ENCODE results near the gene BMP2. TPM values are rescaled to one million over a fixed set of nuclear protein-coding genes. Genes with fewer than 3 reads are reported as not detected.

BMP2 gene
- total RNA-seq, result 11.8 TPM

GRCh38 chr20:6767536-6768227 is at the start of gene BMP2:
Gene BMP2 (plus strand): TSS chr20:6767686. CDS start chr20:6770127, 2,441 bp downstream.
- peak; percentile 81 for DNase-seq

- no peak for DNase-seq
Measured at GRCh38 chr20:6718662-6719368, 48.7 kb upstream of the BMP2 start.

DNA sequence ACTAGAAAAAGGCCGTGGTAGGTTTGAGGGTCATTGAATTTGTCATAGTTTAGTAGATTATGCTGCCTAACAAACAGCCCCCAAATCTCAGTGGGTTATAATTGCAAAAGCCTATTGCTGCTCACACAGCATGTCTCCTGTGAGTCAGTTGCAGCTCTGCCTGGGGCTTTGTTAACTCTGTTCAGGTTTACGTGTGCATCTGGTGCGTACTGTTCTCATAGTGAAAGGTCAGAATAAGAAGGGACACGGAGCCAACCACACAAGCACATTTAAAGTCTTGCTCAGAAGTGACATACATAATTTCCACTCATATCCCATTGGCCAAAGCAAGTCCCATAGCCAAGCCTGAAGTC is 48.1 kb upstream of the BMP2 start:
- DNase-seq, result no peak

GRCh38 chr20:6726761-6727160 is 40.7 kb upstream of the BMP2 start:
- DNase-seq, result no peak

DNA sequence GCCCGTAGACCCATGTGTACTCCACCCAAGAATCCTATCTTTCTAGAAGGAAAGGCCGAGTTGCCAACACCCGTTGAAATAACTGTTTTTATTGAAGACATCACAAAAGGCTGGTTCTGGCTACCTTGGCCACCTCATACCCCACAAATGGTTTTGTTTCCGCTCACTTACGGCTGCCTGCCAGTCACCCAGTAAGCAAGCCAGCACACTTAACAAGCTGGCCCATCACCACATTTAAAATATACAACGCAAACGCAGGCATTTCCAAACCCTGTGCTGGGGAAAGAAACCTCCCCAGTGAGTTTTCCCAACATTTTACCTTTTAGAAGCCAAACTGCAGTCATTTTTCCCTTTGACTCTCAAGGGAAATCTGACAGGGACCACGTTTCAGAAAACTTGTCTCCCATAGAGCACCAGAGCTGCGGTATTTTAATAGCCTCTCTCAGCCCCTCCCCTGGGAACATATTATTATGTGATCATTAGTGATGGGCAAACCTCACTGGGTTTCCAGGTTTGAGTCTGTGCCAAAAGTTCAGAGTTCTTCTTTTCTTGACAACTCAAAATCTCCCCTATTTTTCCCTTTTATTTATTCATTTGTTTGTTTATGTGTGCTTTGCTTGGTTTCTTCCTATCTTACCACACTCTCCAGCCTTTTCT is 36.7 kb upstream of the BMP2 start:
- DNase-seq, result no peak

GRCh38 chr20:6732001-6732447 is 35.5 kb upstream of the BMP2 start:
- DNase-seq, result peak; percentile 37

DNA sequence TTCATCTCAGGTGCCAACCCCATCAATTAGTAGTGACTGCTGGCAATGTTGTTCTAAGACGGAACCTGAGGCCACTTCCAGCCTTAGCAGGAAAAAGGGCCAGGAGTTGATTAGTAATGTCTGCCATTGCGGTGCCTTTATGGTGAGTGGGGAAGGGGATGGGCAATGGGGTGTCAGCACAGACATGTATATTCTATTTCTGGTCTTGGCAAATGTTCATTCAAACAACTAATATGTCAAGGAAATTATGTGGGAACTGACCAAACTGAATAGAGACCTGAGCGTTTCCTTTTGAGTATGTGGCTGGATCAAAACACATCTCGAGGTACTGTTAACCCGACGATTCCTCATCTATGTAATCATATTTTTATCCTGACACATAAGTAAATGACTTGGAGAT is 34.6 kb upstream of the BMP2 start:
- DNase-seq, result no peak

GRCh38 chr20:6733965-6734364 is 33.5 kb upstream of the BMP2 start:
- no peak for DNase-seq

DNA sequence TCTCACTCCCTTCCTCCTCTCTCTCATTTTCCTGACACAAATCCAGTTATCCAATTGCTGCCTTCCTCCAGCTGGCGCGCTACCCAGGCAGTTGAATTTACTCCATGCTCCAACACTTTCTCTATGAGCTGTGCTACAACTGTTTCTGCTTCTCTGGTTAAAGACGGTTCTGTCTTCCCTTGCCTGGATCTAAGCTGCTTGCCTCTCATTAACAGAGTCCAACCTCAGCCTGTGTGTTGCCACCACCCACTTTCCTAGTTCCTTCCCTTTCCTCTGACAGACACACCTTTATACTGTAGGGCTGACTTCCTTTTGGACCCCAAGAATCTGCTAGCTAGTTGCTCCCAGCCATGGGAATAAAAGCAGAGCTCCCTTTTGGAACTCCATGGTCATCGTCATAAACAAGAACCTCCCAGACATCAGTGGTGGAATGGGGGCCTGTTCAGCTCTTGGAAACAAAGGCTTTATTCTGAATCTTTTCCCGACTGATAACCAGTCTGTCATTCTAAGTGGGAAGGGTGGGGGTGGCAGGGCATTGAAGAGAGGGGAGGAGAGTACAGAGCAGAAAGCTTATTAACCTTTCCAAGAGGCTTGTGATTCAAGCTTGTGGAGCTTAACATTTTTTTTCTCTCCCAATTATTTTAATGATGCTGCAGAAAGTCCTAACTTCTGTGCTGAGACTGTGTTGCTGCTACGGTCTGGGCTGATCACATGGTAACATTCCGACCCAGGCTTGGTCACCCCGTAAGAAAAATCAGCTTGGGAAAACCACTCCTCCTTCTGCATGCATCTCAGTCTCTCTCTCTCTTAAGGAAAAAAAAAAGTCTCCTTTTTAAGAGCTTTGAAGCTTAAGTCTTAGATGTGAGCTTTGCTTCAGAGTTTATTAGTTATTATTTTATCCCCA is 31.3 kb upstream of the BMP2 start:
- no peak for DNase-seq

- no peak for DNase-seq
Measured at GRCh38 chr20:6739406-6739805, 28.1 kb upstream of the BMP2 start.

- DNase-seq, result no peak
Measured at GRCh38 chr20:6740096-6740495, 27.4 kb upstream of the BMP2 start.

DNA sequence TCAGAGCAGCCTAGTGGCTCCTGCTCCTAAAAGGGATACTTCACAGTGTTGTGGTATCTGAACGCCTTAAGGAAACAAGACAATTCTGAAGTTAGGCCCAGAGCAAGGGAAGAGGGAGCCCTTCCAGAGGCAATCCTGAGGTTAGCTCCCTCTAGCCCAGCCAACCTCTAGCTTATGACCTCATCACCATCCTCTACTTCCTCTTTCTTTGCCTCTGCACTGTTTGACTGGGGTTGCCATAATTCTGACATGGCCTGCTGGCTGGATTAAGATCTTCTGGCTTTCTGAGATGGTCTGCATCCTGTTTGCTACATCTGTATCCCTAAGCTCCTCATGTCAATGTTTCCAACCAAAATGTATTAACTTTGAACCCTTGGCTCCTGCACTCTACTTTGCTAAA is 23.3 kb upstream of the BMP2 start:
- no peak for DNase-seq

GRCh38 chr20:6744805-6745204 is 22.7 kb upstream of the BMP2 start:
- DNase-seq, result no peak

DNA sequence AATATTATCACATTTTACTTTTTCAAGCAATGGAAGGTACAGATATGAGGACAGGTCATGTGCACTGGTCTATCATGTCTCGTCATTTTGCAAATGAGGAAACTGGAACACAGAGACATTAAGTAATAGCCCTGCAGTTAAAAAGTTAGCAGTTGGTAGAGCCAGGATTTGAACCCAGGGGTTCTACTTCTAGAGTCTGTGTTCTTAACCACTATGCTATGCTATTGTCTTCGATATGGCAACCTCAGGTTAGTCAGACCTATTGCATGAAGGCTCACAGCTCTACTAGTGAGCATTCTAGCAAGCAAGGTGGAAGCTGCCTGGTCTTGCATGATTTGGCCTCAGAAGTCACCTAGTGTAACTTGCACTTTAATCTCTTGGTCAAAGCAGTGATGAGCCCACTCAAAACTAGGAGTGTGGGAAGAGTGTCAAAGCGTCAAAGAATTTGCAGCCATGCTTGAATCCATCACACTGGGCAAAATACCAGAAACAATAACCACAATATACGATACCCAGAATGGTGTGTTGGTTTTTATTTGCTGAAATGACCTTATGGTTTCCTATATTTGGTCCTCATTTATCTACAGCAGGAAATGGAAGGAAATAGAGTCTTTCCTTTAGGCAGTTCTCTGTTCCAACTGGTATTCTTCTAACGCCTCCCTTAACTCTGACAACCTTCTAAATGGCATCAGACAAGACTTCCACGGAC is 20.4 kb upstream of the BMP2 start:
- no peak for DNase-seq

GRCh38 chr20:6750438-6750837 is 17.0 kb upstream of the BMP2 start:
- no peak for DNase-seq

DNA sequence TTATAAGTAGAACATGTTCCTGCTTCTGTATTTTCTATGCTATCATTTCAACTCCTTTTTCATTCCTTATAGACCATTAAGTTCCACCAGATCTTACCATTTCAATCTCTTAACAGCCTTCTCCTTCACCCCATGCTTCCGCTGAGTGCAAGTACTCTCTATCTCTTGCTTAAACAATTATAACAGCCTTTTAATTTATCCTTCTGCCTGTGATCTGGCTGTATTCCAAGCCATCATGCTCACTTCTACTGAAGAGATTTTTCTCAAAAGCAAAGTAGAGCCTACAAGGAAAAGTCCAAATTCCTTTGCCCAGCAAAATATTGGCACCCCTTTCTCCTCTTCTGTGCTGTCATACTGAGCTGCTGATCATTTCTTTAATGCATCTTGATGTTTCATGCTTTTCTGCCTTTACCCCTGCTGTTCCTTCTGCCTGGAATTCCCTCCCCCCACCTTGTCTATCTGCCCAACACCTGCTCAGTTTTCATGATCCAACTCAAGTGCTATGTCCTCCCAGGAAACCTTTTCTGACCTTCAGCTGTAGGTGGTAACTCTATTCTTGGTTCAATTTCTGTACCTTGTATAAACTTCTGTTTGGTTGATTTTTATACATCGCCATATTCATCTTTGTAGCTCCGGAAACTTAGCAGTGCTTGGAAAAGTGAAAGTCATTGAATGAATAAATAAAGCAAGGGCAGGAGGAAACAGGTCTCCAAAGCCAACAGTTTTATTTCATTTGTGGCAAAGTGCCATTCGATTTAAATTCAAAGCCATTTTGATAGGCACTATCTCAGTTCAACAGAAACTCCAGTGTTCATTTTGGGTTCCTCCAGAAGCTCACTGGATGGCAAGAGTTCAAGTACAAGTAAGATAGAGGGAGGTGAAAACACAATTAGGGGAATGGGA is 10.5 kb upstream of the BMP2 start:
- DNase-seq, result no peak

DNA sequence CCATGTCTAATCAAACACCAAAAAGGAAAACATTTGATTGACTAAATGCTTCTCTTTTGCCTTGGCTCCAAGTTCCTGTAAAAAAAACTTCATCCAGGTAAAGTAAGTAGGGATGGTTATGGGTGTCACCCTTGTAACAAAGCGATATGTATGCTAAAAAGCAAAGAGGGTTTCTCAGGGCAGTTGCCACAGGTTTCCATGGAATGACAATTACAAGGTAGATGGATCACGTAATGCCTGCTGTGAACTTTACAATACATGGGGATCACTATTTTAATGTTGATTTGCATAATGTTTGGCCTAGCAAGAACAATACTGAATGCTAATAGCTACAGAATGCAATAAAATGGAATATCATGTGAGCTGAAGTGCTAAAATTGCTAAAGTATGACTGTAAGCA is 2.9 kb upstream of the BMP2 start:
- no peak for DNase-seq

GRCh38 chr20:6765469-6766058 is 1.9 kb upstream of the BMP2 start:
- peak; percentile 91 for DNase-seq

DNA sequence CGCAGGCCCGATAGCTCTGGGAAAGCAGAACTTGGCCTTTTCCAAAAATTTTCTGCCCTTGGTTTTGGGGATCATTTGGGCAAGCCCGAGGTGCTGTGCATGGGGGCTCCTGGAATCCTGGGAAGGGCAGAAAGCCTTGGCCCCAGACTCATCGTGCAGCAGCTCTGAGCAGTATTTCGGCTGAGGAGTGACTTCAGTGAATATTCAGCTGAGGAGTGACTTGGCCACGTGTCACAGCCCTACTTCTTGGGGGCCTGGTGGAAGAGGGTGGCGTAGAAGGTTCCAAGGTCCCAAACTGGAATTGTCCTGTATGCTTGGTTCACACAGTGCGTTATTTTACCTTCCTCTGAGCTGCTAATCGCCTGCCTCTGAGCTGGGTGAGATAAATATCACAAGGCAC is 1.1 kb upstream of the BMP2 start:
- no peak for DNase-seq

DNA sequence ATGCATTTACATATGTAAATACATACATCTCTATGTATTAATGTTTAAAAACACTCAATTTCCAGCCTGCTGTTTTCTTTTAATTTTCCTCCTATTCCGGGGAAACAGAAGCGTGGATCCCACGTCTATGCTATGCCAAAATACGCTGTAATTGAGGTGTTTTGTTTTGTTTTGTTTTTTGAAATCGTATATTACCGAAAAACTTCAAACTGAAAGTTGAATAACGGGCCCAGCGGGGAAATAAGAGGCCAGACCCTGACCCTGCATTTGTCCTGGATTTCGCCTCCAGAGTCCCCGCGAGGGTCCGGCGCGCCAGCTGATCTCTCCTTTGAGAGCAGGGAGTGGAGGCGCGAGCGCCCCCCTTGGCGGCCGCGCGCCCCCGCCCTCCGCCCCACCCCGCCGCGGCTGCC is 355 bp upstream of the BMP2 start:
- DNase-seq, result no peak
